Hematopoietic multipotent progenitor cell treated with erythropoietin and hydrocortisone succinate and interleukin-3 and kit ligand, for 17 days (in vitro differentiated cells): ENCODE data around the gene CA6.
"Not testable (repeated sequence)": the region's sequence is repeated elsewhere in the genome, so short reads cannot be mapped to it uniquely, and the experiment has no call there.

Experiments
- DNase-seq: peaks from one replicate; pipeline ENCODE4 v3.0.0-alpha.2; 2015; ENCODE audit warnings: low spot score

Gene CA6

GRCh38 chr1:8926707-8927694 is 18.7 kb upstream of the CA6 start:
- no peak for DNase-seq

GRCh38 chr1:8930116-8930515 is 15.6 kb upstream of the CA6 start:
- DNase-seq = no peak

DNA sequence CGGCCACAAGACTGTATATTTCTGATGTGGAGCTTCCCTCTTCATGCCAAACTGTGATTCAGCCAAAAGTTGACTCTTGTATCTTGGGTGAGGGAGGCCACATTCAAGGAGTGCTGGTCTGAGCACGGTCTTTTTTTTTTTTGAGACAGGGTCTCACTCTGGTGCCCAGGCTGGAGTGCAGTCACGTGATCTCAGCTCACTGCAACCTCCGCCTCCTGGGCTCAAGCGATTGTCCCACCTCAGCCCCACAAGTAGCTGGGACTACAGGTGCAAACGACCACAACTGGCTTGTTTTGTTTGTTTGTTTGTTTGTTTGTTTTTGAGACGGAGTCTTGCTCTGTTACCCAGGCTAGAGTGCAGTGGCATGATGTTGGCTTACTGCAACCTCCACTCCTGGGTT is 8.6 kb upstream of the CA6 start:
- not testable (repeated sequence) for DNase-seq

GRCh38 chr1:8937701-8938100 is 8.0 kb upstream of the CA6 start:
- no peak for DNase-seq

DNA sequence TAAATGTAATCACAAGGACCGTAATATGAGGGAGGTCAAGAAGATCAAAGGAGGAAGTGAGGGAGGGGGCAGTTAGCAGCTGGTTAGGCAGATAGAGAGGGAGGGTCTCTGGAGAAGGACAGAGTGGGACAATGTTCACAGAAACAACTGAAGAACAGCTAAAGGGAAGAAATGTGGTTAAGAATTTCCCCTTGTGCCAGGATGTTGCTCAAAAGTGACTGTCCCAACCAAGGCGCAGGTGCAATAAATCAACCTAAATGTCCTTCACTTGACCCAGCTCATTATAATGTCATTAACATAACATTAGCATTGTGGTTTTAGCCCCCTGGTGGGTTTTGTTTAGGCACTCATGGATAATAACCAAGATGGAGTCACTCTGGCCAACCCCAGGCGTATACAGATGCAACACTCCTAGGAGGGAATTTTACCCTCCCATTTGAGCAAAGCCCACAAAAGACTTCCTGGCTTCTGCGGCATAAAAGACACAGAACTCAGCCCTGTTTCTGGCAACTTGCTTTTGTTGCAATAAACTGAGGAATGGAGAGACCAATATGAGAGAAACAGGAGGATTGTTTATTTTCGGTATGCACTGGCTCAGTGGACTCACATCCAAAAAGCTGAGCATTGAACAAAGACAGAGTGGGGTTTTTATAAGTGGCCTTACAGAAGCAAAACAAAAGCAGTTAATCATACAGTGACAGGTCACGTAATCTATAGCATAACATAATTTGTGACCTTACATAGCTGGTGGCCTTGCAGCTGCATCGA is 7.3 kb upstream of the CA6 start:
- DNase-seq = no peak

DNA sequence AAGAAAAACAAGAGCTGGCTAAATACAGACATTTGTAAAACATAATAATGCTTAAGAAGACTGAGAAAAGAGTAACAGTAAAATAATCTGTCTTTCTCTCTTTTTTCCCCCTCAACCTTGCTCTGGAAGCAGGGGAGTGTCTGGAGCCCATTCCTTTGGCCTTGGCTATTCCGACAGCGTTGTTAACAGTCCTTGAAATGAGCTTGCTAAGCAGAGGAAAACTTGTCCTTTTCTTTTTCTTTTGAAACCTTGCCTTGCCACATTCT is 6.7 kb upstream of the CA6 start:
- no peak for DNase-seq

DNA sequence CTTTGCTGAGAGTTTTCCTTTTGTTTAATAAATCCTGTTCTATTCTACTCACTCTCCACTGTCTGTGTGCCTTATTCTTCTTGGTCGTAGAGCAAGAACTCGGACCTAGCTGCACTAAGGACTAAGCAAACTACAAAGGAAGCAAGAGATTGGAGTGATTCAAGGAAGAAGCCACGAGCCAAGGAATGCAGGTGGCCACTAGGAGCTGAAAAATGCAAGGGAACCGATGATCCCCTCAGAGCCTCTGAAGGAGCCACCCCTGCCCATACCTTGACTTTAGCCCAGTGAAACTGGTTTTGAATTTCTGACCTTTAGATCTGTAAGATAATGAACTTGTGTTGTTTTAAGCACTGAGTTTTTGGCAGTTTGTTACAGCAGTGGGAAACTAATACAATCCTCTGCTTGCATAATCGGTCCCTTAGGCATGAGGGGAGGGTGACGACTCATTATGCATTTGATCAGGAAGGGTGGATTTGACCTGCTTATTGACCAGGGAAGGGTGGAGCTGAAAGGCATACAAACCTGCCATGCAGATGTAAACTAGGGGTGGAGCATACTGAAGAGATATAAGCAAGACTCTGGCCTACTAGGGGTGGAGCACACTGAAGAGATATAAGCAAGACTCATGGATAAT is 6.2 kb upstream of the CA6 start:
- DNase-seq = no peak

DNA sequence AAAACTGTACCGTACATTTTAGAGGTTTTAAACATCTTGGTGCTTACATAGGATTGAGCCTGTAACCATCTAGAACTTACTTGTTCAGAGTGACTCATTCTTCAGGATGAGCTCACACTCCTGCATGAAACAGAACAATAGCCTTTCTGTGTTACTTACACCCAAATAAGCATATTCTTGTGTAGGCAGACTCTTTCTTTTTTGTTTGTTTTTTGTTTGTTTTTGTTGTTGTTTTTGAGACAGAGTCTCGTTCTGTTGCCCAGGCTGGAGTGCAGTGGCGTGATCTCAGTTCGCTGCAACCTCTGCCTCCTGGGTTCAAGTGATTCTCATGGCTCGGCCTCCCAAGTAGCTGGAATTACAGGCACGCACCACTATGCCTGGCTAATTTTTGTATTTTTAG is 3.8 kb upstream of the CA6 start:
- no peak for DNase-seq

DNA sequence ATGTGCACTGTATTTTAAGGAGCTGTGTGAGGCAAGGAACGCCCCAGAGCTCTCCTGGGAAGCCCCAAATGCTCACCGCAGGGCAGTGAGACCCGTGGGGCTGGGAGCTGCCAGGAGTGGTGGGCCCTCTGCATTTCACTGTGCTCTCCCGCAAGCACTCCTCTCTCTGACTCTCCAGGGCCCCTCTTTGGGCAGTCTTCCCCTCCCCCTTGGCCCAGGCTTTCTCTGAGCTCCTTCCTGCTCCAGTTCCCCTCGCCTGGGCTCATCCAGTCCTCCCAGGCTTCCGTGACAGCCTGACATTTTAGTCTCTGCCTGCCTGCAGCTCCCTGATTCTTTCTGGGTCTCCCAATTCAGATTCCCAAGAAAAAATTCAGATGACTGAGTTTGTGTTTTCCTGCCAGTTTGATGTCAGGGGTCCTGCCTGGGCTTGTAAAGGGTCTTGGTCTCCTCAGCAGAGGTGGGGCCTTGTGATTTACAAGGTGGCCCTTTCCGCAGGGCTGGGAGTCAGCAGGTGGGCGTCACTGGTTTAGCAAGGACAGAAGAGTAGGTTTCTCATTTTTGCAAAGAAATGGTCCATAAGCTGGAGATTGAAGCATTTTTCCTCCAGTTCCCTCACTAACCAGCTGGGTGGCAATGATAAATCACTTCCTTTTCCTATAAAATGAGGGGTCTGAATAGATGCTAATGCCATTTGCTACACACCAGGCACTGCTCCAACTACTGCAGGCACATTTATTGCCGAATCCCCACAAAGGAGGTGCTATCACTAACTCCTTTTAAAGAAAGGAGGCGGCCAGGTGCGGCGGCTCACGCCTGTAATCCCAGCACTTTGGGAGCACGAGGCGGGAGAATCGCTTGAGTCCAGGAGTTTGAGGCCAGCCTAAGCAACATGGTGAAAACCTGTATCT is 1.9 kb upstream of the CA6 start:
- DNase-seq = no peak

GRCh38 chr1:8947127-8947691 is 1.5 kb downstream of the CA6 start:
- no peak for DNase-seq

DNA sequence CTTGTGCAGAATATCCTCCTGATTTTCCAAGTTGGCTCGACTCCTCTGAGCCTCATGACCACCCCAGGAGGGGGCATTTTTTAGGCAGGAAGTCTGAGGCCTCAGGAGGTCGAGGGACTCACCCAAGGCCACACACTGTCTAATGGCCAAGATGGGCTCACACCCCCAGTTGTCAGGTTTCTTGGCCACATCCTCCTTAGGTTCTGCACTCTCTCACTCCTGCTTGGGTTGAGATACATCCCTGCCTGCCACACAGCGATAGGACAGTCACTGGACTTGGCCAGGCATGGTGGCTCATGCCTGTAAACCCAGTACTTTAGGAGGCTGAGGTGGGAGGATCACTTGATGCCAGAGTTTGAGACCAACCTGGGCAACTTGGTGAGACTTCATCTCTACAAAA is 4.6 kb downstream of the CA6 start:
- no peak for DNase-seq

- no peak for DNase-seq
These were observed 5.6 kb downstream of the CA6 start for GRCh38 chr1:8951231-8951630.

DNA sequence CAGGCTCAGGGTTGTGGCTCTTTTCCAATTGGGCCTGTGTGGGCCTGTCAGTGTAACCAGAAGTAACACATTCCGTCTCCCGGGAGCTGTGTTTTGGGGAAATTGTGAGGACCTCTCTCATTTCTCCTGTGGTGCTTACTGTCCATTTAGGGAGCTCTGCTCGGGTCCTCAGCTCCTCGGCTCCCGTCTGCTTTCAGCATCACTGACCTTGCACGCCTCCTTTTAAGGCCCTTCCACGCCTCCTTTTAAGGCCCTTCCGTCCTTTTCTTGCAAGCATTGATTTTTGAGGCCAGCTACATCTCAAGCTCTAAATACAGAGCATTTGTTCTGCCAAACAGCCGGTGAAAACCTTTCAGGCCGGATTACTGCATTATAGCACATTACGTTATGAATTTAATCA is 9.7 kb downstream of the CA6 start:
- DNase-seq = no peak

GRCh38 chr1:8956461-8957349 is 11.0 kb downstream of the CA6 start:
- DNase-seq = no peak

GRCh38 chr1:8962812-8963530 is 17.3 kb downstream of the CA6 start:
- no peak for DNase-seq

- no peak for DNase-seq
These were observed 18.3 kb downstream of the CA6 start for GRCh38 chr1:8963963-8964362.

- DNase-seq = no peak
These were observed 19.6 kb downstream of the CA6 start for GRCh38 chr1:8965121-8965820.

GRCh38 chr1:8966606-8967005 is 20.9 kb downstream of the CA6 start:
- no peak for DNase-seq

GRCh38 chr1:8968902-8969301 is 23.2 kb downstream of the CA6 start:
- not testable (repeated sequence) for DNase-seq
